Activated T-cell treated with anti-CD3 and anti-CD28 coated beads for 4 hours (primary cell): ENCODE measurements around the gene ZBTB11.
"Not testable (repeated sequence)": the region's sequence is repeated elsewhere in the genome, so short reads cannot be mapped to it uniquely, and the experiment has no call there.

Experiments
- DNase-seq: peaks from one replicate; pipeline ENCODE4 v3.0.0-alpha.2; 2020

The ZBTB11 gene

DNA sequence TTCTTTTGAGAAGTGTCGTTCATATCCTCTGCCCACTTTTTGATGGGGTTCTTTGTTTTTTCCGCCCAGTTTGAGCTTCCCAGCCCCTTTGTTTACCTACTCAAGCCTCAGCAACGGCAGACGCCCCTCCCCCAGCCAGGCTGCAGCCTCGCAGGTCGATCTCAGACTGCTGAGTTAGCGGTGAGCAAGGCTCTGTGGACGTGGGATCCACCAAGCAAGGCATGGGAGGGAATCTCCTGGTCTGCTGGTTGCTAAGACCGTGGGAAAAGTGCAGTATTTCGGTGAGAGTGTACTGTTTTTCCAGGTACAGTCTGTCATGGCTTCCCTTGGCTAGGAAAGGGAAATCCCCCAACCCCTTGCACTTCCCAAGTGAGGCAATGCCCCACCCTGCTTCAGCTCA, 71.5 kb downstream of the ZBTB11 start:
- not testable (repeated sequence) for DNase-seq

DNA sequence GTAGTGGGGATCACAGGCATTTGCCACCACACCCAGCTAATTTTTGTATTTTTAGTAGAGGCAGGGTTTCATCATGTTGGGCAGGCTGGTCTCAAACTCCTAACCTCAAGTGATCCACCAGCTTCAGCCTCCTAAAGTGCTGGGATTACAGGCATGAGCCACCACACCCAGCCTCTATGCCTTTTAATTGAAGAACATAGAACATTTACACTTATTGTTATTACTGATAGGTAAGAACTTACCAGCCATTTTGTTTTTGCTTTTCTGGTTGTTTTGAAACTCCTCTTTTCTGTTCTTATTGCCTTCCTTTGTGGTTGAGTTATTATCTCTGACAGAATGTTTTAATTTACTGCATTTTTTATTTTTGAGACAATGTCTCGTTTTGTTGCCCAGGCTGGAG, 73.7 kb downstream of the ZBTB11 start:
- DNase-seq, result no peak

DNA sequence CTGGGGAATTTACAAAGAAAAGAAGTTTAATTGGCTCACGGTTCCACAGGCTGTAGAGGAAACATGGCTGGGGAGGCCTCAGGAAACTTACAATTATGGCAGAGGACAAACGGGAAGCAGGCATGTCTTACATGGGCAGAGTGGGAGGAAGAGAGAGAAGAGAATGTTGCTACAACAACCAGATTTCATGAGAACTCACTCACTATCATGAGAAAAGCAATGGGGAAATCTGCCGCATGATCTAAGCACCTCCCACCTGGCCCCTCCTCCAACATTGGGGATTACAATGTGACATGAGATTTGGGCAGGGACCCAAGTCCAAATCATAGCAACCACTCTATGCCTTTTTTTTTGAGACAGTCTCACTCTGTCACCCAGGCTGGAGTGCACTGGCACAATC, 74.2 kb downstream of the ZBTB11 start:
- DNase-seq, result no peak
